Body of pancreas (tissue), 4 donors: Measurements from ENCODE around the gene HEXIM2.

Experiments used
- POLR2A ChIP-seq, 3 donors: fragments of 450-650 bp; IDR thresholded peaks; one replicate each; pipeline ENCODE4 v1.6.1; 2016; ENCODE audit warnings: antibody characterized with exemption in 3 of 3, mild to moderate bottlenecking in 2 of 3
- TF ChIP-seq, protein P1 (sequence below), 7 experiments: fragments of 450-650 bp in 4 of 7; fragments of 200-600 bp in 3 of 7; sonication (generic) in 3 of 7; IDR thresholded peaks; one replicate each; pipeline ENCODE4 v1.5.1; 2016 to 2019; ENCODE audit warnings: antibody characterized with exemption in 7 of 7

- TF ChIP-seq, protein P1, sequence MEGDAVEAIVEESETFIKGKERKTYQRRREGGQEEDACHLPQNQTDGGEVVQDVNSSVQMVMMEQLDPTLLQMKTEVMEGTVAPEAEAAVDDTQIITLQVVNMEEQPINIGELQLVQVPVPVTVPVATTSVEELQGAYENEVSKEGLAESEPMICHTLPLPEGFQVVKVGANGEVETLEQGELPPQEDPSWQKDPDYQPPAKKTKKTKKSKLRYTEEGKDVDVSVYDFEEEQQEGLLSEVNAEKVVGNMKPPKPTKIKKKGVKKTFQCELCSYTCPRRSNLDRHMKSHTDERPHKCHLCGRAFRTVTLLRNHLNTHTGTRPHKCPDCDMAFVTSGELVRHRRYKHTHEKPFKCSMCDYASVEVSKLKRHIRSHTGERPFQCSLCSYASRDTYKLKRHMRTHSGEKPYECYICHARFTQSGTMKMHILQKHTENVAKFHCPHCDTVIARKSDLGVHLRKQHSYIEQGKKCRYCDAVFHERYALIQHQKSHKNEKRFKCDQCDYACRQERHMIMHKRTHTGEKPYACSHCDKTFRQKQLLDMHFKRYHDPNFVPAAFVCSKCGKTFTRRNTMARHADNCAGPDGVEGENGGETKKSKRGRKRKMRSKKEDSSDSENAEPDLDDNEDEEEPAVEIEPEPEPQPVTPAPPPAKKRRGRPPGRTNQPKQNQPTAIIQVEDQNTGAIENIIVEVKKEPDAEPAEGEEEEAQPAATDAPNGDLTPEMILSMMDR (IDR thresholded peaks at IDR 0.05) = no peak
- TF ChIP-seq POLR2A (IDR thresholded peaks at IDR 0.05) = no peak
Measured at GRCh38 chr17:45146890-45147580, 14.6 kb upstream of the HEXIM2 start.
